ENCODE results near the gene RPS17.

GRCh38 chr15:82536409-82537350 lies 3.6 kb downstream of the RPS17 start:
- TF ChIP-seq CTCF (IDR thresholded peaks at IDR 0.05) (no peak), EP300 (IDR thresholded peaks at IDR 0.05; ENCODE audit: low read depth) (no peak)

Data from transverse colon (tissue), 3 donors.